Sigmoid colon (tissue), 7 donors: Measurements from ENCODE around the gene BDKRB2. TPM values are rescaled to one million over a fixed set of nuclear protein-coding genes. Genes with fewer than 3 reads are reported as not detected.
A peak's percentile ranks its signal among the peaks of the same experiment; 100 is the strongest.

ENCODE experiments used
- DNase-seq: peaks from one replicate; pipeline ENCODE4 v3.0.0-alpha.2; 2019
- H3K27ac ChIP-seq, 4 donors: fragments of 200-600 bp; sonication (generic); one replicate each; pipeline ENCODE4 v1.5.1; 2016 to 2019; ENCODE audit warnings: mild to moderate bottlenecking in 1 of 4
- H3K27me3 ChIP-seq, 3 donors: fragments of 200-600 bp; sonication (generic); one replicate each; pipeline ENCODE4 v1.5.1; 2019; ENCODE audit warnings: mild to moderate bottlenecking in 1 of 3
- H3K36me3 ChIP-seq, 4 donors: fragments of 200-600 bp; sonication (generic); one replicate each; pipeline ENCODE4 v1.5.1; 2016 to 2019
- H3K4me1 ChIP-seq, 4 donors: fragments of 200-600 bp; sonication (generic); one replicate each; pipeline ENCODE4 v1.5.1; 2017 to 2019
- H3K4me3 ChIP-seq, 4 donors: fragments of 200-600 bp; sonication (generic); one replicate each; pipeline ENCODE4 v1.5.1; 2017 to 2019; ENCODE audit warnings: mild to moderate bottlenecking in 2 of 4, moderate library complexity in 1 of 4
- H3K9me3 ChIP-seq, 4 donors: fragments of 200-600 bp in 3 of 4; sonication (generic) in 3 of 4; one replicate each; pipeline versions ENCODE4 v1.5.1 to v1.6.1; 2013 to 2019
- CTCF ChIP-seq, 4 experiments: fragments of 450-650 bp in 3 of 4; fragments of 200-600 bp in 1 of 4; IDR thresholded peaks; one replicate each; pipeline ENCODE4 v1.5.1; 2016 to 2019; ENCODE audit warnings: antibody characterized with exemption in 4 of 4, mild to moderate bottlenecking in 3 of 4, moderate library complexity in 2 of 4
- EP300 ChIP-seq, 4 donors: sonication (generic); formaldehyde crosslinking; IDR thresholded peaks; one replicate each; pipeline ENCODE4 v1.6.1; 2017; ENCODE audit warnings: antibody characterized with exemption in 4 of 4
- POLR2A ChIP-seq, 2 donors: fragments of 450-650 bp; IDR thresholded peaks; one replicate each; pipeline ENCODE4 v1.6.1; 2016; ENCODE audit warnings: antibody characterized with exemption in 2 of 2, mild to moderate bottlenecking in 2 of 2, moderate library complexity in 2 of 2
- POLR2AphosphoS5 ChIP-seq, 4 donors: sonication (generic); formaldehyde crosslinking; IDR thresholded peaks; one replicate each; pipeline ENCODE4 v1.6.1; 2017; ENCODE audit warnings: antibody characterized with exemption in 4 of 4
- whole genome bisulfite sequencing, 2 donors: extraction: QIAGEN DNeasy Blood & Tissue Kit; methylation state at CpG; one replicate each; pipeline ENCODE4 v1.1.7; 2013; 5-methylcytosine and 5-hydroxymethylcytosine counted together
- intact Hi-C: fragments of 100-400 bp; cut with DNase I; formaldehyde crosslinking; loops from one replicate; pipeline ENCODE4 v1.15.1; 2023
- polyA plus RNA-seq, 3 donors: library from polyadenylated mRNA; stranded (reverse); fragments of 200-250 nt; gene quantifications; one replicate each; pipeline ENCODE4 v1.2.3, GENCODE V29; 2013
- total RNA-seq, 4 donors: library from RNA; depleted of rRNA; stranded (reverse); fragments of >200 nt; gene quantifications; one replicate each; pipeline ENCODE4 v1.1.0, GENCODE V29; 2016
- donor health status: healthy with polysubstance abuse.
- donor health status: Bipolar disorder and iron deficiency.
- donor health status: healthy.

The BDKRB2 gene
- total and polyA plus RNA-seq, 7 donors, result 1.8 to 10.8 (median 4.5) TPM

- H3K27ac ChIP-seq, result peak overlapping the region in 3 of 4 donors; percentile 17 to 58 (median 47)
- intact Hi-C loops, result loop anchor here (10.0 kb wide), 2 partner anchors 223 to 747 kb away; partner anchors contain the start of genes GLRX5 and PAPOLA
- H3K9me3 ChIP-seq, result peaks cover 0 to 9% (median 0%) of the 10 kb centered on the region in 4 donors
- TF ChIP-seq POLR2AphosphoS5 (IDR thresholded peaks at IDR 0.05) (peak; percentile 62 to 88 (median 76)), CTCF (IDR thresholded peaks at IDR 0.05) (no peak), EP300 (IDR thresholded peaks at IDR 0.05) (peak in 2 of 4 donors; percentile 41 to 79)
- H3K27me3 ChIP-seq, result no peaks in the 10 kb centered on the region
- WGBS, 2 donors, result 71 to 76% methylated on average over 4 of the region's 4 CpGs
- DNase-seq, result no peak
- H3K4me1 ChIP-seq, result peaks cover 0 to 30% (median 22%) of the 10 kb centered on the region in 4 donors
- H3K4me3 ChIP-seq, result no peak overlapping the region
- peaks cover 0 to 7% (median 0%) of the 10 kb centered on the region in 4 donors for H3K36me3 ChIP-seq
Measured at GRCh38 chr14:96281486-96281885, 76.8 kb downstream of the BDKRB2 start.

GRCh38 chr14:96284008-96284407 lies 79.4 kb downstream of the BDKRB2 start:
- Histone ChIP-seq H3K27me3 (no peaks in the 10 kb centered on the region), H3K9me3 (no peaks in the 10 kb centered on the region), H3K27ac (no peak overlapping the region), H3K4me1 (peaks cover 0 to 35% (median 23%) of the 10 kb centered on the region in 4 donors), H3K4me3 (no peak overlapping the region), H3K36me3 (peaks cover 0 to 23% (median under 1%) of the 10 kb centered on the region in 4 donors)
- DNase-seq, result no peak
- WGBS, 2 donors, result 96 to 97% methylated on average over 9 of the region's 9 CpGs
- intact Hi-C loops, result loop anchor here (10.0 kb wide), 2 partner anchors 221 to 749 kb away; partner anchors contain the start of genes GLRX5 and PAPOLA
- no peak for TF ChIP-seq CTCF (IDR thresholded peaks at IDR 0.05)
- no peak for TF ChIP-seq EP300 (IDR thresholded peaks at IDR 0.05)
- TF ChIP-seq POLR2A (IDR thresholded peaks at IDR 0.05), result no peak
- no peak for TF ChIP-seq POLR2AphosphoS5 (IDR thresholded peaks at IDR 0.05)

GRCh38 chr14:96284430-96284829 lies 79.8 kb downstream of the BDKRB2 start:
- no peak for DNase-seq
- H3K4me3 ChIP-seq, result no peak overlapping the region
- no peaks in the 10 kb centered on the region for H3K27me3 ChIP-seq
- H3K27ac ChIP-seq, result peak overlapping the region in 3 of 4 donors; percentile 56 to 80 (median 76)
- WGBS, 2 donors, result 33 to 82% methylated on average over 1 of the region's 1 CpG
- no peak for TF ChIP-seq EP300 (IDR thresholded peaks at IDR 0.05)
- no peak for TF ChIP-seq POLR2A (IDR thresholded peaks at IDR 0.05)
- TF ChIP-seq POLR2AphosphoS5 (IDR thresholded peaks at IDR 0.05), result no peak
- no peak for TF ChIP-seq CTCF (IDR thresholded peaks at IDR 0.05)
- intact Hi-C loops, result loop anchor here (10.0 kb wide), 2 partner anchors 220 to 750 kb away; partner anchors contain the start of genes GLRX5 and PAPOLA
- H3K4me1 ChIP-seq, result peaks cover 0 to 34% (median 23%) of the 10 kb centered on the region in 4 donors
- no peaks in the 10 kb centered on the region for H3K9me3 ChIP-seq
- H3K36me3 ChIP-seq, result peaks cover 0 to 27% (median 5%) of the 10 kb centered on the region in 4 donors

- intact Hi-C loops, result loop anchor here (10.0 kb wide), 2 partner anchors 219 to 751 kb away; partner anchors contain the start of genes GLRX5 and PAPOLA
- no peak for TF ChIP-seq POLR2A (IDR thresholded peaks at IDR 0.05)
- peak; percentile 55 to 89 (median 73) for TF ChIP-seq EP300 (IDR thresholded peaks at IDR 0.05)
- TF ChIP-seq POLR2AphosphoS5 (IDR thresholded peaks at IDR 0.05), result peak; percentile 77 to 88 (median 84)
- no peak for TF ChIP-seq CTCF (IDR thresholded peaks at IDR 0.05)
- H3K27ac ChIP-seq, result peak overlapping the region; percentile 56 to 80 (median 70)
- peak; percentile 89 for DNase-seq
- H3K36me3 ChIP-seq, result peaks cover 11 to 39% (median 15%) of the 10 kb centered on the region in 4 donors
- H3K4me3 ChIP-seq, result peak overlapping the region in 3 of 4 donors; percentile 0 to 26 (median 11)
- no peaks in the 10 kb centered on the region for H3K9me3 ChIP-seq
- WGBS, 2 donors, result 84 to 89% methylated on average over 17 of the region's 17 CpGs
- H3K27me3 ChIP-seq, result no peaks in the 10 kb centered on the region
- peaks cover 0 to 32% (median 22%) of the 10 kb centered on the region in 4 donors for H3K4me1 ChIP-seq
Measured at GRCh38 chr14:96285667-96286066, 81.0 kb downstream of the BDKRB2 start.
